Measurements from ENCODE around the gene FAM217A.
"Not testable (repeated sequence)": the region's sequence is repeated elsewhere in the genome, so short reads cannot be mapped to it uniquely, and the experiment has no call there.

The FAM217A gene

GRCh38 chr6:4124351-4124750, 45.4 kb upstream of the FAM217A start:
- Histone ChIP-seq H3K4me3 (ENCODE audit: low read depth, low read length) (no peak overlapping the region), H3K9me3 (ENCODE audit: control insufficient read depth, low read length) (no peaks in the 10 kb centered on the region), H2AFZ (no peak overlapping the region)

GRCh38 chr6:4115741-4116140, 36.8 kb upstream of the FAM217A start:
- TF ChIP-seq CTCF (IDR thresholded peaks at IDR 0.05): no peak
- Histone ChIP-seq H3K27ac (no peak overlapping the region), H3K4me2 (ENCODE audit: low read length) (no peak overlapping the region), H3K9ac (no peak overlapping the region), H3K9me3 (ENCODE audit: control insufficient read depth, low read length) (no peaks in the 10 kb centered on the region), H3K79me2 (no peaks in the 10 kb centered on the region), H2AFZ (no peak overlapping the region), H3K36me3 (ENCODE audit: control insufficient read depth, insufficient read depth, low read length) (no peaks in the 10 kb centered on the region), H3K4me3 (ENCODE audit: low read depth, low read length) (no peak overlapping the region), H3K27me3 (ENCODE audit: control insufficient read depth, insufficient read depth, low read length) (no peaks in the 10 kb centered on the region), H3K4me1 (no peaks in the 10 kb centered on the region)

More at GRCh38 chr6:4124351-4124750, 45.4 kb upstream of the FAM217A start:
- TF ChIP-seq CTCF (IDR thresholded peaks at IDR 0.05): no peak
- Histone ChIP-seq H3K4me2 (ENCODE audit: low read length) (no peak overlapping the region), H3K27me3 (ENCODE audit: control insufficient read depth, insufficient read depth, low read length) (no peaks in the 10 kb centered on the region), H3K27ac (no peak overlapping the region), H3K79me2 (no peaks in the 10 kb centered on the region), H3K36me3 (ENCODE audit: control insufficient read depth, insufficient read depth, low read length) (no peaks in the 10 kb centered on the region), H3K4me1 (no peaks in the 10 kb centered on the region), H3K9ac (no peak overlapping the region)

- Histone ChIP-seq H3K79me2 (no peaks in the 10 kb centered on the region), H3K4me3 (ENCODE audit: low read depth, low read length) (no peak overlapping the region), H3K27ac (no peak overlapping the region), H3K4me1 (no peaks in the 10 kb centered on the region), H3K27me3 (ENCODE audit: control insufficient read depth, insufficient read depth, low read length) (no peaks in the 10 kb centered on the region), H3K4me2 (ENCODE audit: low read length) (no peak overlapping the region), H3K9ac (no peak overlapping the region), H3K9me3 (ENCODE audit: control insufficient read depth, low read length) (no peaks in the 10 kb centered on the region), H2AFZ (no peak overlapping the region), H3K36me3 (ENCODE audit: control insufficient read depth, insufficient read depth, low read length) (no peaks in the 10 kb centered on the region)
- no peak for TF ChIP-seq CTCF (IDR thresholded peaks at IDR 0.05)
Observed at GRCh38 chr6:4114123-4114522, 35.2 kb upstream of the FAM217A start.

- Histone ChIP-seq H3K9ac (no peak overlapping the region), H3K79me2 (no peaks in the 10 kb centered on the region), H3K27ac (no peak overlapping the region), H3K4me2 (ENCODE audit: low read length) (no peak overlapping the region), H3K9me3 (ENCODE audit: control insufficient read depth, low read length) (no peaks in the 10 kb centered on the region), H3K4me1 (no peaks in the 10 kb centered on the region), H3K36me3 (ENCODE audit: control insufficient read depth, insufficient read depth, low read length) (no peaks in the 10 kb centered on the region), H3K27me3 (ENCODE audit: control insufficient read depth, insufficient read depth, low read length) (no peaks in the 10 kb centered on the region), H3K4me3 (ENCODE audit: low read depth, low read length) (no peak overlapping the region), H2AFZ (no peak overlapping the region)
- no peak for TF ChIP-seq CTCF (IDR thresholded peaks at IDR 0.05)
Observed at GRCh38 chr6:4113649-4114048, 34.7 kb upstream of the FAM217A start.

- H3K36me3 ChIP-seq (ENCODE audit: control insufficient read depth, insufficient read depth, low read length): no peaks in the 10 kb centered on the region
- H3K9me3 ChIP-seq (ENCODE audit: control insufficient read depth, low read length): no peaks in the 10 kb centered on the region
- no peak overlapping the region for H3K9ac ChIP-seq
- no peak overlapping the region for H3K4me3 ChIP-seq (ENCODE audit: low read depth, low read length)
- no peaks in the 10 kb centered on the region for H3K79me2 ChIP-seq
- no peak for TF ChIP-seq CTCF (IDR thresholded peaks at IDR 0.05)
- no peaks in the 10 kb centered on the region for H3K27me3 ChIP-seq (ENCODE audit: control insufficient read depth, insufficient read depth, low read length)
- H3K4me2 ChIP-seq (ENCODE audit: low read length): no peak overlapping the region
- H2AFZ ChIP-seq: no peak overlapping the region
- no peaks in the 10 kb centered on the region for H3K4me1 ChIP-seq
- H3K27ac ChIP-seq: no peak overlapping the region
Observed at GRCh38 chr6:4112366-4112765, 33.4 kb upstream of the FAM217A start.

- H3K27me3 ChIP-seq (ENCODE audit: control insufficient read depth, insufficient read depth, low read length); H3K9me3 ChIP-seq (ENCODE audit: control insufficient read depth, low read length); H3K9ac ChIP-seq; H3K79me2 ChIP-seq; H3K4me1 ChIP-seq; H2AFZ ChIP-seq; H3K4me3 ChIP-seq (ENCODE audit: low read depth, low read length); H3K27ac ChIP-seq; H3K36me3 ChIP-seq (ENCODE audit: control insufficient read depth, insufficient read depth, low read length); H3K4me2 ChIP-seq (ENCODE audit: low read length): not testable (repeated sequence)
Observed at GRCh38 chr6:4109363-4109815, 30.5 kb upstream of the FAM217A start.

Measured in parathyroid adenoma (tissue), 2 donors.